ENCODE data around the gene CFAP73.
A peak's percentile ranks its signal among the peaks of the same experiment; 100 is the strongest.
"Not testable (repeated sequence)": the region's sequence is repeated elsewhere in the genome, so short reads cannot be mapped to it uniquely, and the experiment has no call there.

Gene CFAP73

GRCh38 chr12:113120670-113121370 lies 28.7 kb upstream of the CFAP73 start:
- no peak for DNase-seq

- DNase-seq, result no peak
These were observed 21.7 kb upstream of the CFAP73 start for GRCh38 chr12:113127791-113128199.

GRCh38 chr12:113128802-113129663 lies 20.5 kb upstream of the CFAP73 start:
- DNase-seq, result no peak

GRCh38 chr12:113129664-113130456 lies 19.7 kb upstream of the CFAP73 start:
- DNase-seq, result no peak

- no peak for DNase-seq
These were observed 18.9 kb upstream of the CFAP73 start for GRCh38 chr12:113130457-113131135.

- DNase-seq, result no peak
These were observed 18.0 kb upstream of the CFAP73 start for GRCh38 chr12:113131556-113131955.

GRCh38 chr12:113133036-113133435 lies 16.5 kb upstream of the CFAP73 start:
- DNase-seq, result no peak

GRCh38 chr12:113133666-113134065 lies 15.9 kb upstream of the CFAP73 start:
- no peak for DNase-seq

GRCh38 chr12:113134071-113134470 lies 15.5 kb upstream of the CFAP73 start:
- no peak for DNase-seq

GRCh38 chr12:113134521-113134951 lies 15.0 kb upstream of the CFAP73 start:
- no peak for DNase-seq

GRCh38 chr12:113135178-113136127 lies 14.1 kb upstream of the CFAP73 start, which contains the start of gene RASAL1:
Gene RASAL1 (minus strand): TSS chr12:113135761. CDS start chr12:113135462, 299 bp downstream.
- DNase-seq, result peak; percentile 78

GRCh38 chr12:113136128-113136989 lies 13.2 kb upstream of the CFAP73 start:
- DNase-seq, result peak; percentile 64

- DNase-seq, result no peak
These were observed 12.5 kb upstream of the CFAP73 start for GRCh38 chr12:113136990-113137511.

- no peak for DNase-seq
These were observed 11.4 kb upstream of the CFAP73 start for GRCh38 chr12:113137861-113138783.

- no peak for DNase-seq
These were observed 10.7 kb upstream of the CFAP73 start for GRCh38 chr12:113138826-113139225.

- DNase-seq, result no peak
These were observed 8.8 kb upstream of the CFAP73 start for GRCh38 chr12:113140706-113141105.

GRCh38 chr12:113141716-113142115 lies 7.8 kb upstream of the CFAP73 start:
- not testable (repeated sequence) for DNase-seq

- no peak for DNase-seq
These were observed 7.2 kb upstream of the CFAP73 start for GRCh38 chr12:113142173-113142885.
